Lower lobe of right lung (tissue), 2 donors: ENCODE results near the gene CYFIP1. TPM values are rescaled to one million over a fixed set of nuclear protein-coding genes. Genes with fewer than 3 reads are reported as not detected.

Experiments
- ATAC-seq, 2 donors: fragments of 200-7000 bp; cut with Tn5 transposase; one replicate each; pipeline ENCODE4 v1.9.1; 2020 to 2022; ENCODE audit warnings: mild to moderate bottlenecking in 2 of 2, moderate library complexity in 2 of 2
- DNase-seq: peaks from one replicate; pipeline ENCODE4 v3.0.0-alpha.2; 2020
- H3K27ac ChIP-seq: fragments of 200-600 bp; one replicate; pipeline ENCODE4 v1.8.0; 2022
- H3K27me3 ChIP-seq: fragments of 200-600 bp; one replicate; pipeline ENCODE4 v1.8.0; 2022; ENCODE audit warnings: low read depth
- H3K36me3 ChIP-seq: fragments of 200-600 bp; one replicate; pipeline ENCODE4 v1.8.0; 2022; ENCODE audit warnings: mild to moderate bottlenecking
- H3K4me1 ChIP-seq: fragments of 200-600 bp; one replicate; pipeline ENCODE4 v1.8.0; 2022
- H3K4me3 ChIP-seq: fragments of 200-600 bp; one replicate; pipeline ENCODE4 v1.8.0; 2022; ENCODE audit warnings: mild to moderate bottlenecking
- H3K9me3 ChIP-seq: fragments of 200-600 bp; one replicate; pipeline ENCODE4 v1.8.0; 2022
- intact Hi-C: fragments of 100-400 bp; cut with DNase I; formaldehyde crosslinking; loops from one replicate; pipeline ENCODE4 v1.11.0; 2022
- total RNA-seq: library from RNA; stranded (reverse); fragmentation: NEBNext Ultra II Directional; extraction: Animal tissue kit (Norgen Biotek cat#: 25700); gene quantifications from one replicate; pipeline ENCODE4 v1.2.1, GENCODE V29; 2021
- TF ChIP-seq, protein P1 (sequence below): fragments of 200-600 bp; IDR thresholded peaks from one replicate; pipeline ENCODE4 v1.8.0; 2022; ENCODE audit warnings: antibody characterized with exemption, mild to moderate bottlenecking
- donor health status: DM: no; HTN: yes; CAD: no; lungs with severe emphysema.

The CYFIP1 gene
- total RNA-seq, 1 donor from 2014 or later: 153 TPM

DNA sequence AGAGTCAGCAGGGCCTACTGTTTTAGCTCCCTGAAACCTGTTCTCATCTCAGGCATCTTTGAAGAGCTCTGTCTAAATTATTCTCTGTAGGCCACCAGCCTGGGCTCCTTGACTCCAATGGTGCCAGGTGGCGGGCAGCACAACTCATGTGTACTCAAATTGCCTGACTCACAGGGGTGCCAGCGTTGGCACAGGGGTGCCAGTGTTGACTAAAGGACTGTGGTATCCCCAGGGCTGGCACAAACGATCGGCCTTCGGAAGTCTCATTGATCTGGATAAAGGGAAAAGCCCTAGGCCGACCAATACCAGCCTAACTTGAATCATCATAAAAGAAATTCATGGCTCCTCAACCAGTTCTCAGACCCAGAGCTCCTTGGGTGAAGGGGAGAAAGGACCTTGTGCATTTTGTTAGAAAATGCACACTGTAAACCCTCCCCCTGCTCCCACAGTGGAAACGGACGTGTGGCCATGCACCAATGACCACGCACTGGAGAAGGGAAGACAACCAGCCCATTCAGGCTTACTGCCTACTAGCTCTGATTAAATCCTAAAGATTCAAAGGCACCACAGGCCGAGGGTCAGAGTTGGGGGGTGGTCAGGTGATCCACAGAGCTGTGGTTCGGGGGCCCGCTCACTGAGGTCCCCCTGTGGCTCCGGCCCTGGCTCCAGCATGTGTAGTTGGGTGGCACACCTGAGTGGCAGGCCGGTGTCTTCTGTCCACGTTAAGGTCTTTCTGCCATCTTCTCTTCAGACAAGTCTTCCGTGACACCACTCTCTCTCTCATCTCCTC is 72.8 kb downstream of the CYFIP1 start:
- TF ChIP-seq, protein P1, sequence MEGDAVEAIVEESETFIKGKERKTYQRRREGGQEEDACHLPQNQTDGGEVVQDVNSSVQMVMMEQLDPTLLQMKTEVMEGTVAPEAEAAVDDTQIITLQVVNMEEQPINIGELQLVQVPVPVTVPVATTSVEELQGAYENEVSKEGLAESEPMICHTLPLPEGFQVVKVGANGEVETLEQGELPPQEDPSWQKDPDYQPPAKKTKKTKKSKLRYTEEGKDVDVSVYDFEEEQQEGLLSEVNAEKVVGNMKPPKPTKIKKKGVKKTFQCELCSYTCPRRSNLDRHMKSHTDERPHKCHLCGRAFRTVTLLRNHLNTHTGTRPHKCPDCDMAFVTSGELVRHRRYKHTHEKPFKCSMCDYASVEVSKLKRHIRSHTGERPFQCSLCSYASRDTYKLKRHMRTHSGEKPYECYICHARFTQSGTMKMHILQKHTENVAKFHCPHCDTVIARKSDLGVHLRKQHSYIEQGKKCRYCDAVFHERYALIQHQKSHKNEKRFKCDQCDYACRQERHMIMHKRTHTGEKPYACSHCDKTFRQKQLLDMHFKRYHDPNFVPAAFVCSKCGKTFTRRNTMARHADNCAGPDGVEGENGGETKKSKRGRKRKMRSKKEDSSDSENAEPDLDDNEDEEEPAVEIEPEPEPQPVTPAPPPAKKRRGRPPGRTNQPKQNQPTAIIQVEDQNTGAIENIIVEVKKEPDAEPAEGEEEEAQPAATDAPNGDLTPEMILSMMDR: no peak
- Histone ChIP-seq H3K27me3 (no peaks in the 10 kb centered on the region), H3K4me1 (no peaks in the 10 kb centered on the region), H3K9me3 (no peaks in the 10 kb centered on the region), H3K36me3 (peaks cover 100% of the 10 kb centered on the region), H3K27ac (no peak overlapping the region), H3K4me3 (no peak overlapping the region)
- intact Hi-C loops: no loop called here
- ATAC-seq: no peak
- no peak for DNase-seq

DNA sequence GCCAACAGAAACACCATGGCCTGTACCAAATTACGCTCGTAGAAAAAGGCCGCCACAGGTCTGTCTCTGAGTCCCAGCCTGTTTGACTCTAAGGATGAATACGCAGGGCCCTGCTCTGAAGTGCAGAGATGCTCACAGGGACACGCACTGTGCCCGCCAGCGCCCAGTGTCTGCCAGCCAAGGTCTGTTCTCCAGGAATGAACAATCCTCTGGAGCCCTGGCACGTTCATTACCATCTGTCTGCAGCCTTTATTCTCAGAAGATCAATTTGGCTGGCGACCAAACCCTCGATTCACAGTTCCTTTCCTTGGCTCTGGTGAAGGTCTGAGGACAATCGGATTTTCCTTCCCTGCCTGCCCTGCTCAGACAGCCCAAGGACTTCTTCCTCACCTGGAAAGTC is 75.4 kb downstream of the CYFIP1 start:
- Histone ChIP-seq H3K27me3 (no peaks in the 10 kb centered on the region), H3K4me1 (no peaks in the 10 kb centered on the region), H3K36me3 (peaks cover 99% of the 10 kb centered on the region), H3K4me3 (no peak overlapping the region), H3K9me3 (no peaks in the 10 kb centered on the region), H3K27ac (no peak overlapping the region)
- intact Hi-C loops: no loop called here
- TF ChIP-seq, protein P1: no peak
- DNase-seq (no peak), ATAC-seq (no peak)

DNA sequence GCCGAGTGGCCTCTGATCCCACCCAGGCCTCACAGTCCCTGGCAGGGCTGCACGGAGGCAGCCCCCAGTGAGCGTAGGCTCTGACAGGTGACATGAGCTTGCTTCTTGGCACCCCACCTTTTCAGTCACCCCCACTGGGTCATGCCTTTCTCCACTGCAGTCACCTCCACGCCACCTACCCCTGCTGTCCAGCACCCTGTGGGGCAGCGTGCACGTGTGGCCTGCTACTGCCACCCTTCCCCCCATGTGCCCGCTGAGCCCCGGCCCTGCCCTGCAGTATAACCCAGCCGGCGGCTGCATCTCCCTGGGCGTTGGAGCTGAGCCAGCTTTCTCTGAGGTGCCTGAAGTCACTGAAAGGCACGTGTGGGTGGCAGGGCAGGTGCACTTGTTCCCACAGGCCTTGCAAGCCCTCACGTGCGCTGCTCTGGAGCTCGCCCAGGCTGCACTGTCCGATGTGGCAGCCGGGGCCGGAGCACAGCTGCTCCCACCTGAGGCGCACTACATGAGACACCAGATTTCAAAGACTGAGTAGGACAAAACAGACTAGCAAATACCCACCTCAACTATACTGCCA is 76.1 kb downstream of the CYFIP1 start:
- ATAC-seq (peak; percentile 8 to 11), DNase-seq (no peak)
- Histone ChIP-seq H3K36me3 (peaks cover 99% of the 10 kb centered on the region), H3K9me3 (no peaks in the 10 kb centered on the region), H3K4me1 (no peaks in the 10 kb centered on the region), H3K27me3 (no peaks in the 10 kb centered on the region), H3K27ac (no peak overlapping the region), H3K4me3 (no peak overlapping the region)
- TF ChIP-seq, protein P1: no peak
- intact Hi-C loops: no loop called here

DNA sequence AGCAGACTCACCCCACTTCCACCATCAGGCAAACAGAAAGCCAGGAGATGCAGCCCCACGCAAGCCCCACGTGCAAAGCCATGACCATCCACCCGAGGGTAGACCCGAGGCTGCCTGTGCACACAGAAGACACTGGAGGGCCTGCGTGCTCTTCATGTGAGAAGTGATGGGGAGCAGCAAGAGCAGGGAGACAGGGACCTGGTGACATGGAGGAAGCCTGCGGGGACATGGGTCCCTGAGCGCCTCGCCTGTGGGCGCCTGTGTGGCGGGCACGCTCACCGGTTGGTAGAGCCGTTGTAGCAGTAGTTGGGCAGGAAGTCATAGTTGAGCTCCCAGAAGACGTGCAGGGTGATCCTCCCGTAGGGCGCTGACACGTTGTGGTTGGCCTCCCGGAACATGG is 76.7 kb downstream of the CYFIP1 start:
- Histone ChIP-seq H3K27me3 (no peaks in the 10 kb centered on the region), H3K4me3 (no peak overlapping the region), H3K27ac (no peak overlapping the region), H3K36me3 (peaks cover 99% of the 10 kb centered on the region), H3K9me3 (no peaks in the 10 kb centered on the region), H3K4me1 (no peaks in the 10 kb centered on the region)
- TF ChIP-seq, protein P1: no peak
- ATAC-seq: peak in 1 of 2 donors; percentile 16
- DNase-seq: no peak
- intact Hi-C loops: no loop called here

DNA sequence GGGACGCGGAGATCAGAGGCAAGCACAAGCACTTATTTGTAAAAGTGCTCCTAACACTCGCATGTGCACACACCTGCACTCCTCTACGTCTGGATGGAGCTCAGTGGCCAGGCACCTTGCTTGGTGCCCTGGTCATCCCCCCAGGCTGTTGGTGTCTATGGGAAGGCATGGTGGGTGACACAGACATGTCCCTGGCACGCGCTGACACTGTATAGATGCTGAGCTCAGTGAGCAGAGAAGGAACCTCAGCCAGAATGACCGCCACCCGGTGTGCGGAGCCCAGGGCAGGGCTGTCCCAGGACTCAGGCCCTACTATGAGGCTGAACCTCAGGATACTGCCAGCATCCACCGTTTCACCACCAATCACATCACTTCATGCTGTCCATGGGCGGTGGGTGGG is 77.2 kb downstream of the CYFIP1 start:
- DNase-seq: no peak
- peak in 1 of 2 donors; percentile 16 for ATAC-seq
- Histone ChIP-seq H3K4me3 (no peak overlapping the region), H3K9me3 (no peaks in the 10 kb centered on the region), H3K4me1 (no peaks in the 10 kb centered on the region), H3K36me3 (peaks cover 99% of the 10 kb centered on the region), H3K27me3 (no peaks in the 10 kb centered on the region), H3K27ac (no peak overlapping the region)
- intact Hi-C loops: no loop called here
- TF ChIP-seq, protein P1: no peak
